Spleen (tissue), 11 donors: Measurements from ENCODE around the gene RAB13. TPM values are rescaled to one million over a fixed set of nuclear protein-coding genes. Genes with fewer than 3 reads are reported as not detected.
"Not testable (repeated sequence)": the region's sequence is repeated elsewhere in the genome, so short reads cannot be mapped to it uniquely, and the experiment has no call there.

Source experiments
- DNase-seq: peaks from one replicate; pipeline ENCODE4 v3.0.0-alpha.2; 2020
- H3K27ac ChIP-seq, 8 donors: fragments of 200-600 bp; sonication (generic) in 7 of 8; 1 replicate in 4 of 8; 2 replicates in 4 of 8; pipeline versions ENCODE4 v1.5.0 to v1.8.0; 2016 to 2021; ENCODE audit warnings: inconsistent platforms in 4 of 8, mild to moderate bottlenecking in 4 of 8, moderate library complexity in 1 of 8
- H3K27me3 ChIP-seq, 7 donors: fragments of 200-600 bp; sonication (generic) in 6 of 7; replicated peaks in 1 of 7; 1 replicate in 4 of 7; 2 replicates in 3 of 7; pipeline versions ENCODE4 v1.5.0 to v1.8.0; 2016 to 2021; ENCODE audit warnings: inconsistent platforms in 3 of 7, mild to moderate bottlenecking in 1 of 7
- H3K36me3 ChIP-seq, 6 donors: fragments of 200-600 bp; sonication (generic) in 5 of 6; 1 replicate in 4 of 6; 2 replicates in 2 of 6; pipeline versions ENCODE4 v1.5.0 to v1.8.0; 2016 to 2021; ENCODE audit warnings: inconsistent platforms in 2 of 6
- H3K4me1 ChIP-seq, 6 donors: fragments of 200-600 bp; sonication (generic) in 5 of 6; 1 replicate in 3 of 6; 2 replicates in 3 of 6; pipeline versions ENCODE4 v1.5.0 to v1.8.0; 2016 to 2021; ENCODE audit warnings: inconsistent platforms in 3 of 6
- H3K4me3 ChIP-seq, 8 donors: fragments of 200-600 bp; sonication (generic) in 7 of 8; 1 replicate in 4 of 8; 2 replicates in 4 of 8; pipeline versions ENCODE4 v1.5.0 to v1.8.0; 2016 to 2021; ENCODE audit warnings: inconsistent platforms in 4 of 8, mild to moderate bottlenecking in 4 of 8, moderate library complexity in 2 of 8
- H3K9me3 ChIP-seq, 8 donors: fragments of 200-600 bp; sonication (generic) in 7 of 8; 1 replicate in 4 of 8; 2 replicates in 4 of 8; pipeline versions ENCODE4 v1.5.0 to v1.8.0; 2016 to 2021; ENCODE audit warnings: inconsistent platforms in 4 of 8
- POLR2A ChIP-seq, 3 donors: fragments of 450-650 bp; IDR thresholded peaks; one replicate each; pipeline ENCODE4 v1.5.1; 2017; ENCODE audit warnings: antibody characterized with exemption in 3 of 3, mild to moderate bottlenecking in 1 of 3
- POLR2AphosphoS5 ChIP-seq, 3 donors: sonication (generic); formaldehyde crosslinking; IDR thresholded peaks; one replicate each; pipeline ENCODE4 v1.5.1; 2017; ENCODE audit warnings: antibody characterized with exemption in 3 of 3
- WGBS, 5 donors: extraction: QIAGEN DNeasy Blood & Tissue Kit in 3 of 5; methylation state at CpG; one replicate each; pipeline versions ENCODE4 v1.1.5 to v1.1.7; 2013 to 2018; 5-methylcytosine and 5-hydroxymethylcytosine counted together
- intact Hi-C: fragments of 100-400 bp; cut with DNase I; formaldehyde crosslinking; loops from one replicate; pipeline ENCODE4 v1.15.0; 2023; ENCODE audit warnings: low total_unique reads
- polyA plus RNA-seq, 3 donors: library from polyadenylated mRNA; stranded (reverse); fragments of 200-250 nt; gene quantifications; one replicate each; pipeline ENCODE4 v1.2.1, GENCODE V29; 2013
- total RNA-seq, 7 donors: library from RNA; depleted of rRNA in 3 of 7; stranded (reverse); fragments of >200 nt in 3 of 7; fragmentation: NEBNext Ultra II Directional in 4 of 7; extraction: Animal tissue kit (Norgen Biotek cat#: 25700) in 4 of 7; gene quantifications; one replicate each; pipeline versions ENCODE4 v1.1.0 to v1.2.1, GENCODE V29; 2016 to 2021
- TF ChIP-seq, protein P1 (sequence below), 11 experiments: fragments of 200-600 bp in 7 of 11; fragments of 450-650 bp in 4 of 11; sonication (generic) in 4 of 11; IDR thresholded peaks in 8 of 11; conservative IDR thresholded peaks in 3 of 11; 1 replicate in 7 of 11; 2 replicates in 4 of 11; pipeline versions ENCODE4 v1.4.0 to v1.8.0; 2016 to 2021; ENCODE audit warnings: antibody characterized with exemption in 11 of 11, inconsistent platforms in 4 of 11, mild to moderate bottlenecking in 1 of 11
- donor health status: healthy with polysubstance abuse.
- donor health status: DM: no; HTN: no; CAD: no; lungs with moderate emphysema.
- donor health status: DM: no; HTN: no; CAD: no.
- donor health status: Bipolar disorder and iron deficiency.
- donor health status: healthy.
- donor health status: DM: no; HTN: no; CAD: no.
- donor health status: DM: yes; HTN: yes; CAD: no.

The RAB13 gene
- total and polyA plus RNA-seq, 10 donors: 31.8 to 115 (median 74.9) TPM

DNA sequence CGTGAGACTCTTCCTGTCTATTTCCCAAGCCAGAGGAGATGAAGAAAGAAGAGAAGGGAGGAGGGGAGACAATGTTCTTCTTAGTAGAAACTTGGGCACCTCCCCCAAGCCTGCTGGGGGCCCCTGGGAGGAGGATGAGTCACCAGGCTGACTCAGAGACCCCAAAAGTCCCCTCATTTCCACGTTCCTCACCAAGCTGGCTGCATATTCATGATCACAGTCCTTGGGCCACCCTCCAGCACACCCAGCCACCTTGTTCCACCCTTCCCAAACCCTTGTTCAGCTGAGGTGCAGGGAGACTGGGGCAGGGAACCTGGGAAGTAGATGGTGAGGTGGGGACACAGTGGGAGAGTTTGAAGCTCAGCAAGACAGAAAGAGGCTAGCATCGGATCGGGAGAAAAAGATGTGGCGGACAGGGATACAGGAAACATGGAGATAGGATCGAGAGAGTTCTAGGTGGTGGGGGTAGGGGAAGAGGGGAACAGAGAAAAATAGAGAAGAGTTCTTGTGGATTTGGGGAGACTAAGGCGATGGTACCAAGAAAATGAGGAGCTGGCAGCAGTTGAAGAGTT, 712 bp downstream of the RAB13 start:
- no peaks in the 10 kb centered on the region for H3K27me3 ChIP-seq
- 19 to 36% (median 27%) methylated on average over 7 of the region's 7 CpGs for WGBS, 5 donors
- H3K27ac ChIP-seq: peak overlapping the region; percentile 60 to 91 (median 84)
- intact Hi-C loops: no loop called here
- no peak for DNase-seq
- TF ChIP-seq, protein P1, sequence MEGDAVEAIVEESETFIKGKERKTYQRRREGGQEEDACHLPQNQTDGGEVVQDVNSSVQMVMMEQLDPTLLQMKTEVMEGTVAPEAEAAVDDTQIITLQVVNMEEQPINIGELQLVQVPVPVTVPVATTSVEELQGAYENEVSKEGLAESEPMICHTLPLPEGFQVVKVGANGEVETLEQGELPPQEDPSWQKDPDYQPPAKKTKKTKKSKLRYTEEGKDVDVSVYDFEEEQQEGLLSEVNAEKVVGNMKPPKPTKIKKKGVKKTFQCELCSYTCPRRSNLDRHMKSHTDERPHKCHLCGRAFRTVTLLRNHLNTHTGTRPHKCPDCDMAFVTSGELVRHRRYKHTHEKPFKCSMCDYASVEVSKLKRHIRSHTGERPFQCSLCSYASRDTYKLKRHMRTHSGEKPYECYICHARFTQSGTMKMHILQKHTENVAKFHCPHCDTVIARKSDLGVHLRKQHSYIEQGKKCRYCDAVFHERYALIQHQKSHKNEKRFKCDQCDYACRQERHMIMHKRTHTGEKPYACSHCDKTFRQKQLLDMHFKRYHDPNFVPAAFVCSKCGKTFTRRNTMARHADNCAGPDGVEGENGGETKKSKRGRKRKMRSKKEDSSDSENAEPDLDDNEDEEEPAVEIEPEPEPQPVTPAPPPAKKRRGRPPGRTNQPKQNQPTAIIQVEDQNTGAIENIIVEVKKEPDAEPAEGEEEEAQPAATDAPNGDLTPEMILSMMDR (IDR thresholded peaks at IDR 0.05 in 8 of 11, conservative IDR thresholded peaks at IDR 0.05 in 3 of 11): no peak
- TF ChIP-seq POLR2A (IDR thresholded peaks at IDR 0.05) (no peak), POLR2AphosphoS5 (IDR thresholded peaks at IDR 0.05) (no peak)
- H3K4me1 ChIP-seq: peaks cover 24 to 80% (median 60%) of the 10 kb centered on the region in 6 donors
- peaks cover 0 to 24% (median 0%) of the 10 kb centered on the region in 6 donors for H3K36me3 ChIP-seq
- H3K9me3 ChIP-seq: no peaks in the 10 kb centered on the region
- H3K4me3 ChIP-seq: peak overlapping the region; percentile 29 to 72 (median 48)

DNA sequence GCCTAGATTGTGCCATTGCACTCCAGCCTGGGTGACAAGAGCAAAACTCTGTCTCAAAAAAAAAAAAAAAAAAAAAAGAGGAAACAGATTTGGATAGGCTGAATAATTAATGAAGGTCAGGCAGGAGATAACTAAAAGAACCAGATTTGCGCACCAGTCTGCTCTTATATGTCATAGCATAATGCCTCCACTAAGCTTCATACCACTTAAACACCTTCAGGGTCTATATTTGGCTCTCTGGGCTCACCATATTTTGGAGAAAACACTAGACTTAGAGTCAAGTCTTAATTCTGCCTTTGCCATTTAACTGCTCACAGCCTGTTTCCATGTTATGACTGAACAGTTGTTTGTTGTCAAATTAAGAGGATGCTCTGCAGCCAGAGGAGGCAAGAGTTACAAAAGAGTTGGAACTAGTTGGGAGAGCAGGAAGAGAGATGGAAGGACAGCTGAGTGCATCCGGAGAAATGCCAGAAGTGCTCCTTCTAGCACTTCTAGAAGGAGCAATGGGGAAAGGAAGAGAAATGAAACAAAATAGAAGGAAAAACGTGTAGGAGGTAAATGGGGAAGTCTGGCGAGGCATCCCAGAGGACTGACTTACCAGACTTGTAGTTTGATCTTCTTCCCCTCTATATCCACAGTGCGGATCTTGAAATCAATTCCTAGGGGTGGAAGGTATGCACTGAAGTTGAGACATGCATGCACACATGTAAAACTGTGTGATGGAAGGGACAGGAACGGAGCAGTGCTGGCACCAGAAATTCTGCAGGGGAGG, 1.8 kb downstream of the RAB13 start:
- Histone ChIP-seq H3K36me3 (peaks cover 0 to 24% (median 0%) of the 10 kb centered on the region in 6 donors), H3K9me3 (no peaks in the 10 kb centered on the region), H3K4me3 (peak overlapping the region in 7 of 8 donors; percentile 29 to 72 (median 48)), H3K27me3 (no peaks in the 10 kb centered on the region), H3K27ac (peak overlapping the region in 7 of 8 donors; percentile 82 to 91 (median 84)), H3K4me1 (peaks cover 24 to 75% (median 54%) of the 10 kb centered on the region in 6 donors)
- intact Hi-C loops: loop anchor here (5.0 kb wide), 1 partner anchor 187 kb away; no protein-coding TSS in a partner anchor
- TF ChIP-seq POLR2A (IDR thresholded peaks at IDR 0.05) (no peak), POLR2AphosphoS5 (IDR thresholded peaks at IDR 0.05) (peak in 1 of 3 donors; percentile 52)
- TF ChIP-seq, protein P1 (IDR thresholded peaks at IDR 0.05 in 8 of 11, conservative IDR thresholded peaks at IDR 0.05 in 3 of 11): no peak
- DNase-seq: no peak
- WGBS, 5 donors: 40 to 57% (median 45%) methylated on average over 6 of the region's 6 CpGs

DNA sequence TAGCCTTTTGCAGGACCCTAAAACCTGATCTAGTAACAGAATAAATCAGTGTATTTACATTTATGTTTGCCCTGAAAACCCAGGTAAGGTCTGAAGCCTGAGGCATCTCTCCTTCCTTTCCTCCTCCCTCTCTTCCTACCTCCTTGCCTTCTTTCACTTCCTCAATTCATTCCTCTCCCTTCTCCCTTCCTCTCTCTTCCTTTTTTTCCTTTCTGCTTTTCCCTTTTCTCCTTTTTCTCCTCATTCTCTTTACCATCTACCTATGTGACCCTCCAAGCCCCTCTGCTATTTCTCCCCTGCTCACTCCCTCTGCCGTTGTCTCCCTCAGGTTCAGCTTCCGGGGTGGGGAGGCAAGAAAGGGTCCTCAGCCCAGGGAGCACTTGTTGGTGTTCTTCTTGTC, 4.4 kb downstream of the RAB13 start:
- intact Hi-C loops: loop anchor here (5.0 kb wide), 1 partner anchor 184 kb away; no protein-coding TSS in a partner anchor
- not testable (repeated sequence) for H3K9me3 ChIP-seq, H3K27me3 ChIP-seq, DNase-seq, H3K4me3 ChIP-seq
- 81 to 91% (median 83%) methylated on average over 2 of the region's 2 CpGs for WGBS, 5 donors
- H3K36me3 ChIP-seq: peaks cover 0 to 30% (median 0%) of the 10 kb centered on the region in 6 donors
- peaks cover 24 to 81% (median 60%) of the 10 kb centered on the region in 6 donors for H3K4me1 ChIP-seq
- peak overlapping the region in 7 of 8 donors; percentile 51 to 71 (median 65) for H3K27ac ChIP-seq

DNA sequence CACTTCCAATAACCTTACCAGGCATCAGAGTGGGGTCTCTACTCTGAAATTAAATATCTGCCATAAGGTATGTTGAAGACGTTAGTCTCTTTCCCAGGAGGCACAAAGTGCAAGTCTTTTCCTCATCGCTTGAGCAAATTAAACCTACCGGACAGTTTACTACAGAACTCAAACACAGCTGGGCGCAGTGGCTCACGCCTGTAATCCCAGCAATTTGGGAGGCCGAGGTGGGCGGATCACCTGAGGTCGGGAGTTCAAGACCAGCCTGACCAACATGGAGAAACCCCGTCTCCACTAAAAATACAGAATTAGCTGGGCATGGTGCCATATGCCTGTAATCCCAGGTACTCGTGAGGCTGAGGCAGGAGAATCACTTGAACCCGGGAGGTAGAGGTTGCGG, 7.0 kb downstream of the RAB13 start:
- Histone ChIP-seq H3K27ac (peak overlapping the region in 1 of 8 donors; percentile 98), H3K36me3 (peaks cover 0 to 52% (median 19%) of the 10 kb centered on the region in 6 donors), H3K4me1 (peaks cover 20 to 81% (median 54%) of the 10 kb centered on the region in 6 donors)
- WGBS, 5 donors: 93 to 96% (median 95%) methylated on average over 12 of the region's 12 CpGs
- DNase-seq: peak; percentile 39
- intact Hi-C loops, H3K4me3 ChIP-seq, H3K9me3 ChIP-seq, H3K27me3 ChIP-seq: not testable (repeated sequence)
